NCI-H1105 (cell line): ENCODE data around the gene TRA2A.
A peak's percentile ranks its signal among the peaks of the same experiment; 100 is the strongest.

Source experiments
- DNase-seq: peaks from one replicate; lab custom pipeline; 2025; lab: John Stamatoyannopoulos, UW

TRA2A gene

DNA sequence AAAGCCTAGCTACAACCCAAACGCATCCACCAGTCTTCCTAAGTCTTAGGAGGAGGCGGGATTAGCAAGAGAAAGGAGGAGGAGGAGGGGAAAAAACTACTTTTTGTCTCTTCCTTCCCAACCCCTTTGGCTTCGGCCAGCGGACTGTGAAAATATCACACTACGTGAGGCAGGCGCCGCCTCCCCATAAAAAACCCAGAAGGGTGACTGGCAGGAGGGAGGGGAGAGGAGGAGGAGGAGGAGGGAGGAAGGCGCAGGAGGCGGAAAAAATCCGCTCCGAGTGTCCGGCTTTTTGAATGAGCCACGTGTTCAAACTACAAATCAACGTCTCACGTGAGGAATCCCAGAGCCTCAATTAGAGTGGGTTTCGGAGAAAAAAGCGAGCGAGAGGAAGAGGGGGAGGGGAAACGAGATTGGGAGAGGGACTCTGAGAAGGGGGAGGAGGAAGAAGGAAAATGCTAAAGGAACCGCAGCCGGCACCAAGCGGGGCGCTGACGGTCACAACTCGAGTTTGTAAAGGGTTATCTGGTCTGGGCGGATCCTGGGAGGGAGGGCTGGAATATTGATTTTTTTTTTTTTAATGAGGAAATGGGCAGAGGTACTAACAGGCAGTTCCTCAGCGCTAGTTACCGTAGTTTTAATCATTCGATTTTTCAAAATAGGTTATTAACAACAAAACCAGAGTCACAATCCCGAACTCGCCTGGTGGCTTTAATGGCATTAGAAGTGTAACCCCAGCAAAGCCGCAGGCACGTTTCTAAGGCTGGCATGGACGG is 61.3 kb downstream of the TRA2A start, which contains the start of gene IGF2BP3:
Gene IGF2BP3 (minus strand): TSS at position 162 of the 776 bp plus-strand sequence. CDS start 381 bp downstream, outside the sequence.
- peak; percentile 96 for DNase-seq

DNA sequence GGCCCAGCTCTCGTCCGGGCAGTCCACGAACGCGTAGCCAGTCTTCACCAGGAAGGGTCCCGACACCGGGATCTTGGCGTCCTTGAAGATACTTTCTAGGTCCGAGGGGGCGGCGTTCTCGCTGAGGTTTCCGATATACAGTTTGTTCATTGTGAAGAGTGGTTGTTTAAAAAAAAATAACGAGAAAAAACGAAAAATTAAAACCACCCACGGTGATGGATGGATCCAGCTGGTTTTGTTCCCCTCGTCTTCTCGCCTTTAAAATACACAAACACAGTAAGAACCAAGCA is 61.9 kb downstream of the TRA2A start:
- no peak for DNase-seq

DNA sequence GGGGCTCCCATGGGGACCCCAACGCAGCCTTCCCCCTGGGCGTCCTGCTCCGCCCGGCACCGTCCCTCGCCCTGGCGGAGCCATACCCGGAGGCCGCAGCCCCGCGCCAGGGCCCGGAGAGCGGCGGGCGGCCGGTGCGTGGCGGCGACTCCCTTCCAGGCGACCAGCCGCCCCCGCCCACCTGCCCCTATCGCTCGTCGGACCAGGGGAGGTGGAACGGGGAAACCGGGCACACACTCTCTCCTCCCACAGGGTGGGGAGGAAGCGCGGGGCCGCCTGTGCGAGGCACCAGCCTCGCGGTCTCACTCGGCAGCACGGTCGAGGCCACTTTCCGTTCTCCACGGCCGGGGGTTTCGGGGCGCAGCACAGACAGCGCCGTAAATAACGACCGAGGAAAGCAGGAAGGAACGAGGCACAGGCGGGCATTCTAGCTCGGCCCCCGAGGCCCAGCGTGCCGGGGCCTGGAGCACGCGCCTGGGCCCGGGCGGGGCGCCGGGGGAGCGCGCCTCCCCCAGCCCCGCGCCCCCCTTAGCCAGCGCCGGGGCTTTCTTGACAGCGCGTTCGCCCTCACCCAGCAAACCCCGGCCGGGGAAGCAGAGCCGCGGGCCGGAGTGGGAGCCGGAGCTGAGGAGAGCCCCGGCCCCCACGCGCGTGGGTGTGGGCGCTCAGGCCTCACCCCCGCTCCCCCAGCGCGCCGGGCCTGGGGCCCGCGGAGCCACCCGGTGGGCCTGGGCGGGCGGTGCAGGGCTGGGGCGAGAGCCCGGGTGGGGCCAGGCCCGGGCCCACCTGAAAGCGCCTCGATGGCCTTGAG is 62.4 kb downstream of the TRA2A start:
- no peak for DNase-seq

DNA sequence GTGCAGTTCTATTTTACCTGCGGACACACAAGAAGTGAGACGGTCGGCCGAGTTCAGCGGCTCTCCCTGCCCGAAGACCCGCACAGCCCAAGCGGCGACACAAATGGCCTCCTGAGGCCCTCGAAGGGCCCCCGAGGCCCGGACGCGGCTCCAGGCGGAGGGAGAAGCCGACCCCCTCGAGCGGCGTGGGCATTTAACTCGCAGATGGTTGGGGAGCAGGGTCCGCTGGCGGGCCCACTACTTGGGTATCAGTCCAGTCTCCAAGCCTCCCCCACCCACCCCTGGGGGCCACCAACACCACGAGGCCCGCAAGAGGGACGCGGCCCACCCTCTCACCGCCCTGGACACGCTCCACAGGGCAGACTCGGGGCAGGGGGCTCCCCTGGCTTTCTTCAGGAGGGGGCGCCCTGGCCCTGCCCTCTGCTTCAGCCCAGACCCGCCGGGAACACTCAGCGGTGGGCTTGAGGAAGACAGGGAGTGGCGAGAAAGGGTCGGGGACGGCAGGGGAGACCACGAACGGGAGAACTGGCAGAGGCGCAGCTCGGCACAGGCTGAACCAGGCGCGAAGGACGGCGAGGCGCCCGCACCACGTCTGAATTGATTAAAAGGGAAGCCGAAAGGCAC is 63.1 kb downstream of the TRA2A start:
- no peak for DNase-seq

DNA sequence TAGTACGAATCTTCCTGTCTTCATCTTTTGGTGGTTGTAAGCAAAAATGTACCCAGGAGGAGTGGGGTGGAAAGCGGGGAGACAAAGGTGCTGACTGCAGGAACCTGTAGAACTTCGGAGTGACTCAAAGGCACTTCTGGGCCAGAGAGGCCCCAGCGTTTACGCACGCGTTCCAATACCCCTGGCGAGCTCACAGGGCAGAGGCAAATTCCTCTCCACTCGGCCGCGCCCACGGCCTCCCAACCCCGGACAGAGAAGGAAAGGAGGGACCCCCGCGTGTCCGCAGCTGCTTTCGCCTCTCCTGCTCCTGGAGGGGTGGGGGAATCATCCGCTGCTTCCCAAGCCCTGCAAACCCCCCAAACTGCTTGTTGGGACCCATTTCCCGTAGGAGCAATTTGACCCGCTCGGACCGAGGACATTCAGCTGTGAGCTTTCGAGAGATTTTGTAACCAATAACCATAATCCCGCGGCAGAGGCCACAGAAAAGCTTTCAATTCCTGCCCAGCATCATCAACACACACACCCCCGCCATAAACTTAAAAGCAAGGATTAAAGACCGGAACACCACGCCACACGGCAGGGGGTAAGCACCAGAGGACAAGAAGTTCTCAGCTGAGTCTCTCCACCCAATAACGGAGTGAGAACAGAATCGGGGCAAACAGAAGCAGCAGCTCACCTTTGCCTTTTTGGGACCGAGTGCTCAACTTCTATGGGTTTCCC is 63.8 kb downstream of the TRA2A start:
- no peak for DNase-seq

DNA sequence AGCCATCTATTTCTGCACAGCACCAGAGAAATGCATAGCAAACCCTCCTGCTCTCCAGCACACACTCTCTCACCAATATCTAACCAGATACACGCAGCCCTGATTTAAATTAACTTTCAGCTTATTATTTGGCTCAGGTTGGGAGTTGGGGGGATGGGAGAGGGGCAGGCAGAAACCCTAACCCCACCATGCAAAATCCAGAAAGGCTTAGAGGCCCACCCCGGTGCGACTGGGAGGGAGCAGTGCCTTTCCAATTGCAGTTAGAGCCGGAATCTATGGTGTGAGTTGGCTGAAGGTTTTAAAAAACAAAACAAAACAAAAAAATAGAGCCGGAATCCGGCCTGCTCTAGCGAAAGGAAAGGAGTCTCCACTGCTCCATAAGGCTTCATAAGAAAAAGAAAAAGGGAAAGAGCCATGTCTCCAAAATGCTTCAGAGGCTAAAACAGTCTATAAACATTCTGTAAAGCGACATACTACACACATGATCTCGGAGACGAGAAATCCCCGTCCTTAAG is 64.4 kb downstream of the TRA2A start:
- DNase-seq: no peak

DNA sequence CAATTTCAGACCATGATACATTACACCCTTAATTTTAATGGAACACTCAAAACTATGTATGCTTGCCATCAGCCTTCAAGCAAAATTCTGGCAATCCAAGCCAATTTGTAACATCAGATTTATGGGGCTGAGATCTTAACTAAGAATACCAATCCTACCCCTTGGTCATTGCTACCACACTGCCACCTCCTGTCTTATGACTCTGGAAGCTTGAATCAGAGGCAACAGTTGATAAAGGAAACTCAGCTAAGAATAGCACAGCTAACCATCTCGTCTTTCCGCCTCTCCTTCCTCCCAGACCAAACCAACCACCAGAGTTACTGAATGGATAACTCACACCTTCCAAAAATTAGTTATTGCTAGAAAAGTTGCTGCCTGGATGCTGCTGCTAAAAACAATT is 68.9 kb downstream of the TRA2A start:
- DNase-seq: no peak

DNA sequence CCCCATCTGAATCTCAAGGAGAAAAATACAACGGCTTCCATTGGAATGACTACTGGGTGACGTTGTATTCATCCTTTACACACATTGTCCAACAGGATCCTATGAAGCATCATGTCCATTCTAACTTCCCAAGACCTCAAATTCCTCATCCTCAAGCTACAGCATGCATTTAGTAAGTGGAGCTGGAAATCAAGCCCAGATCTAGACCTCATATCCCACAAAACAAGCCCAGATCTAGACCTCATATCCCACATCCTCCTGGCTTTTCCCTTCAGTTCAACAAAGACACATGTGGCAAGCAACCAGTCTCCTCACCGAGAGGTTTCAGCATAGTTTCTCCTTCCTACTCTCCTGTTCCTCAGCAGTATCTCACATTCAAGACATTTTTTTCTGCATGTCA is 73.7 kb downstream of the TRA2A start:
- DNase-seq: no peak

DNA sequence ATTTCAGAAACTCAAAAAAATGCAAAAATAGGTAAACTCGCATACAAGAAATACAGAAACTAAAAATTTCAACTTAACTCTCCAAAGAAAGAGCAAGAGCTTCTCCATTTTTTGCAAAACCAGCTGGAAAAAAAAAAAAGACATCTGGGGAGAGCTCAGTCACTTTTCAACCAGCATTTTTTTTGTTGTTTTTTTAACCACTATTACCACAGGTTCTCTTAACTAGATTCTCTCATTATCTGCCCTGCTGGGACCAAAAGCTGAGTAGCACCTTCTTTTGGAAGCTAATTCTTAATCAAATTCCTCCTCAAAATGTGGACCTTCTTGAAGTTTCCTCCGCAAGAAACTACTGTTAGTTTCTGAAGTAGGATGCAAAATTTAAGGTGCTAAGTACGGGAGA is 75.7 kb downstream of the TRA2A start:
- DNase-seq: no peak

DNA sequence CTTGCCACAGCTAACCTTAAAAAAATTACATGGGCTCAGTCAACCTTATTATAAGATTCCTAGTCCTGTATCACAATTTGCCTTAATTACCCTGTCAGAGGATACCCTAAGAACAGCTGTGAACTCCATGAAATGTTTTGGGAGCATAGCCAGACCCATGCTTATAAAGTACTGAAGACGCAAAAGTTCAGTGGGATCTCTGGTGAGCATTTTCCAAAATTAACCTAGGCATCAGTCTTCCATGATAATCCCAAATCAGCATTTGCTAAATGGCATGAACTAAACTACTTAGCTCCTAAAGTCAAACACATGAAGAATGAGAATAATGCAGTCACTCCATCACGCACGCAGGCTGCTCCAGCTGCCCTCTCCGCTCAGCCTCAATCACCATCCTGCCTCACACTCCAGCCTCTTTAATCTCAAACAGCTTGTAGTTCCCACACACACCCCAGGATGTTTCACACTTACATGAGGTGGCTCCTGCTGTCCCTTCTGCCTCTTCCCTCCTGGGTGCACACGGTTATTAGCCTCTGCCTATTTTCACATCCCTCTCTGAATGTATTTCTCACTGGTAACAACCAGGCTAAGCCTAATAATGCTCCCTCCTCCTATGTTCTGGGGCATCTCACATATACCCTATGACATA is 76.8 kb downstream of the TRA2A start:
- no peak for DNase-seq
